ENCODE data around the gene ALKBH8.

The ALKBH8 gene

GRCh38 chr11:107605061-107606006 is 39.8 kb upstream of the ALKBH8 start:
- no peak for TF ChIP-seq CTCF (IDR thresholded peaks at IDR 0.05; ENCODE audit: low read depth, low read length, missing control alignments)
- DNase-seq (ENCODE audit: extremely low read depth, low read depth) = no peak
- H3K4me3 ChIP-seq (replicated peaks; ENCODE audit: low read depth, low read length) = no peak overlapping the region

- DNase-seq (ENCODE audit: extremely low read depth, low read depth) = no peak
Observed at GRCh38 chr11:107598225-107599139, 32.9 kb upstream of the ALKBH8 start.

GRCh38 chr11:107594736-107595135 is 29.2 kb upstream of the ALKBH8 start:
- no peak for DNase-seq (ENCODE audit: extremely low read depth, low read depth)
- no peak overlapping the region for H3K4me3 ChIP-seq (replicated peaks; ENCODE audit: low read depth, low read length)
- TF ChIP-seq CTCF (IDR thresholded peaks at IDR 0.05; ENCODE audit: low read depth, low read length, missing control alignments) = no peak

More at GRCh38 chr11:107598225-107599139, 32.9 kb upstream of the ALKBH8 start:
- peak; percentile 47 for TF ChIP-seq CTCF (IDR thresholded peaks at IDR 0.05; ENCODE audit: low read depth, low read length, missing control alignments)
- H3K4me3 ChIP-seq (replicated peaks; ENCODE audit: low read depth, low read length) = no peak overlapping the region

GRCh38 chr11:107593951-107594350 is 28.4 kb upstream of the ALKBH8 start:
- DNase-seq (ENCODE audit: extremely low read depth, low read depth) = no peak
- no peak overlapping the region for H3K4me3 ChIP-seq (replicated peaks; ENCODE audit: low read depth, low read length)
- no peak for TF ChIP-seq CTCF (IDR thresholded peaks at IDR 0.05; ENCODE audit: low read depth, low read length, missing control alignments)

- DNase-seq (ENCODE audit: extremely low read depth, low read depth) = no peak
Observed at GRCh38 chr11:107592813-107593212, 27.3 kb upstream of the ALKBH8 start.

More at GRCh38 chr11:107592813-107593212, 27.3 kb upstream of the ALKBH8 start:
- H3K4me3 ChIP-seq (replicated peaks; ENCODE audit: low read depth, low read length) = no peak overlapping the region
- TF ChIP-seq CTCF (IDR thresholded peaks at IDR 0.05; ENCODE audit: low read depth, low read length, missing control alignments) = no peak

All from HFF-Myc (cell line).